Progenitor cell of endocrine pancreas (in vitro differentiated cells): ENCODE results near the gene GRAMD1B. TPM values are rescaled to one million over a fixed set of nuclear protein-coding genes. Genes with fewer than 3 reads are reported as not detected.

ENCODE experiments used
- DNase-seq: peaks from one replicate; pipeline ENCODE4 v3.0.0; 2021; ENCODE audit warnings: low spot score; ENCODE audit not compliant: unreplicated experiment
- H3K27ac Mint-ChIP-seq: 2 replicates; pipeline ENCODE4 v1.8.0; 2021; ENCODE audit warnings: mild to moderate bottlenecking, moderate library complexity, mixed read lengths
- H3K27me3 Mint-ChIP-seq: 2 replicates; pipeline ENCODE4 v1.8.0; 2021; ENCODE audit warnings: mixed read lengths
- H3K36me3 Mint-ChIP-seq: 2 replicates; pipeline ENCODE4 v1.8.0; 2022; ENCODE audit warnings: mixed read lengths; ENCODE audit not compliant: insufficient read depth
- H3K4me1 Mint-ChIP-seq: 2 replicates; pipeline ENCODE4 v1.8.0; 2021; ENCODE audit warnings: low read depth, mixed read lengths
- H3K4me3 Mint-ChIP-seq: 2 replicates; pipeline ENCODE4 v1.8.0; 2021; ENCODE audit warnings: low read depth, mild to moderate bottlenecking, moderate library complexity, mixed read lengths
- H3K9me3 Mint-ChIP-seq: 2 replicates; pipeline ENCODE4 v1.8.0; 2021; ENCODE audit warnings: low read depth, mixed read lengths
- CTCF ChIP-seq: fragments of 200-600 bp; sonication (generic); IDR thresholded peaks from one replicate; pipeline ENCODE4 v1.5.0; 2021; ENCODE audit warnings: antibody characterized with exemption, mild to moderate bottlenecking; ENCODE audit not compliant: unreplicated experiment
- total RNA-seq: library from RNA; stranded (reverse); gene quantifications from 2 replicates; pipeline ENCODE4 v1.2.1, GENCODE V29; 2021

Gene GRAMD1B
- total RNA-seq, 1 donor from 2014 or later, result 4.5 TPM

GRCh38 chr11:123601136-123601535, 171.1 kb downstream of the GRAMD1B start:
- Mint-ChIP-seq H3K36me3 (peaks cover 2% of the 10 kb centered on the region), H3K4me1 (no peaks in the 10 kb centered on the region), H3K27me3 (no peaks in the 10 kb centered on the region), H3K4me3 (no peak overlapping the region), H3K27ac (no peak overlapping the region), H3K9me3 (no peaks in the 10 kb centered on the region)
- TF ChIP-seq CTCF, result no peak
- no peak for DNase-seq

- H3K9me3 Mint-ChIP-seq, result no peaks in the 10 kb centered on the region
- no peak overlapping the region for H3K27ac Mint-ChIP-seq
- DNase-seq, result no peak
- H3K4me3 Mint-ChIP-seq, result no peak overlapping the region
- H3K4me1 Mint-ChIP-seq, result no peaks in the 10 kb centered on the region
- H3K36me3 Mint-ChIP-seq, result peaks cover 2% of the 10 kb centered on the region
- H3K27me3 Mint-ChIP-seq, result no peaks in the 10 kb centered on the region
- TF ChIP-seq CTCF, result no peak
Observed at GRCh38 chr11:123601743-123602142, 171.7 kb downstream of the GRAMD1B start.

GRCh38 chr11:123603666-123604065, 173.6 kb downstream of the GRAMD1B start:
- Mint-ChIP-seq H3K4me1 (no peaks in the 10 kb centered on the region), H3K9me3 (no peaks in the 10 kb centered on the region), H3K4me3 (no peak overlapping the region), H3K27ac (no peak overlapping the region), H3K27me3 (no peaks in the 10 kb centered on the region), H3K36me3 (peaks cover 2% of the 10 kb centered on the region)
- no peak for TF ChIP-seq CTCF
- no peak for DNase-seq

GRCh38 chr11:123607781-123608180, 177.7 kb downstream of the GRAMD1B start:
- Mint-ChIP-seq H3K4me1 (no peaks in the 10 kb centered on the region), H3K9me3 (no peaks in the 10 kb centered on the region), H3K27me3 (no peaks in the 10 kb centered on the region), H3K4me3 (no peak overlapping the region), H3K27ac (no peak overlapping the region), H3K36me3 (peaks cover 6% of the 10 kb centered on the region)
- DNase-seq, result no peak
- TF ChIP-seq CTCF, result no peak

- H3K27me3 Mint-ChIP-seq, result no peaks in the 10 kb centered on the region
- DNase-seq, result no peak
- no peak for TF ChIP-seq CTCF
- no peaks in the 10 kb centered on the region for H3K4me1 Mint-ChIP-seq
- H3K4me3 Mint-ChIP-seq, result no peak overlapping the region
- H3K36me3 Mint-ChIP-seq, result peaks cover 6% of the 10 kb centered on the region
- H3K27ac Mint-ChIP-seq, result no peak overlapping the region
- no peaks in the 10 kb centered on the region for H3K9me3 Mint-ChIP-seq
Observed at GRCh38 chr11:123608371-123608770, 178.3 kb downstream of the GRAMD1B start.
